ENCODE data around the gene INSRR. TPM values are rescaled to one million over a fixed set of nuclear protein-coding genes. Genes with fewer than 3 reads are reported as not detected.

The INSRR gene
- total RNA-seq, 1 donor from 2014 or later: 1.7 TPM

DNA sequence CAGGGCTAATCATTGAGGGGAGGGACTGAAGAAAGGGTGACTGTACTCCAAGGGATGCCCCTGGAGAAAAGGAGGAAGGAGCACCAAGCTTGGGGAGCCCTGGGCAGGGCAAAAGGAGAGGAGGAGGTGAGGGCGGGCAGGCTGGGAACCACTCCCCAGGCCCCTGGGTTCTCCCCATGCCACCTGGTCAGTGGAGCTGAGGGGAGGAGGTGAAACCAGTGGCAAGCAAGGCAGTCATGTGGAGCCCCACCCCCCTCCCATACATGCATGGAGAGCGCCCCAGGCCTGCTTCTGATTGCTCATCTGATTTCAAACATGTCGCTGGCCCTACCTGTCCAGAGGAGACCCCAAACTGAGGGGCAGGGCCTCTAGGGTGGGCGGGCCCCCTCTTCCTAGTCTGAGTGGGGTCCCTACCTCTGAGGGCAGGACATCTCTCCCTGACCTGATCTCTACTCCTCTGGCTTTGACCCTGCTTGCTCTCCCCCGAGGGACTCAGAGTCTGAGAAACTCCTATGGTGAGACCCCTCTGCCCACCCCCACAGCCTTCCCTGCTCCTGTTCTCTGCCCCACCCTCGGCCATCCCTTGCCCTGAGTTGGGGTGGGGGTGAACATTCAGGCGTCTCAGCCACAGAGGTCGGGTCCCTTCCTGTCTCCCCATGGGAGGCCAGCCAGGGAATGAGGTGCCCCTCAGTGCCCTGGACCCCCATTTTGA, 18.6 kb downstream of the INSRR start:
- H3K36me3 Mint-ChIP-seq: no peaks in the 10 kb centered on the region
- H3K4me1 Mint-ChIP-seq (ENCODE audit: unreplicated experiment): peaks cover 11% of the 10 kb centered on the region
- peaks cover 73% of the 10 kb centered on the region for H3K27me3 Mint-ChIP-seq
- TF ChIP-seq, protein P1, sequence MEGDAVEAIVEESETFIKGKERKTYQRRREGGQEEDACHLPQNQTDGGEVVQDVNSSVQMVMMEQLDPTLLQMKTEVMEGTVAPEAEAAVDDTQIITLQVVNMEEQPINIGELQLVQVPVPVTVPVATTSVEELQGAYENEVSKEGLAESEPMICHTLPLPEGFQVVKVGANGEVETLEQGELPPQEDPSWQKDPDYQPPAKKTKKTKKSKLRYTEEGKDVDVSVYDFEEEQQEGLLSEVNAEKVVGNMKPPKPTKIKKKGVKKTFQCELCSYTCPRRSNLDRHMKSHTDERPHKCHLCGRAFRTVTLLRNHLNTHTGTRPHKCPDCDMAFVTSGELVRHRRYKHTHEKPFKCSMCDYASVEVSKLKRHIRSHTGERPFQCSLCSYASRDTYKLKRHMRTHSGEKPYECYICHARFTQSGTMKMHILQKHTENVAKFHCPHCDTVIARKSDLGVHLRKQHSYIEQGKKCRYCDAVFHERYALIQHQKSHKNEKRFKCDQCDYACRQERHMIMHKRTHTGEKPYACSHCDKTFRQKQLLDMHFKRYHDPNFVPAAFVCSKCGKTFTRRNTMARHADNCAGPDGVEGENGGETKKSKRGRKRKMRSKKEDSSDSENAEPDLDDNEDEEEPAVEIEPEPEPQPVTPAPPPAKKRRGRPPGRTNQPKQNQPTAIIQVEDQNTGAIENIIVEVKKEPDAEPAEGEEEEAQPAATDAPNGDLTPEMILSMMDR (conservative IDR thresholded peaks at IDR 0.05): no peak
- no peak overlapping the region for H3K27ac Mint-ChIP-seq
- H3K9me3 Mint-ChIP-seq: no peaks in the 10 kb centered on the region
- no peak for DNase-seq (ENCODE audit: extremely low spot score, unreplicated experiment)
- H3K4me3 Mint-ChIP-seq: no peak overlapping the region

DNA sequence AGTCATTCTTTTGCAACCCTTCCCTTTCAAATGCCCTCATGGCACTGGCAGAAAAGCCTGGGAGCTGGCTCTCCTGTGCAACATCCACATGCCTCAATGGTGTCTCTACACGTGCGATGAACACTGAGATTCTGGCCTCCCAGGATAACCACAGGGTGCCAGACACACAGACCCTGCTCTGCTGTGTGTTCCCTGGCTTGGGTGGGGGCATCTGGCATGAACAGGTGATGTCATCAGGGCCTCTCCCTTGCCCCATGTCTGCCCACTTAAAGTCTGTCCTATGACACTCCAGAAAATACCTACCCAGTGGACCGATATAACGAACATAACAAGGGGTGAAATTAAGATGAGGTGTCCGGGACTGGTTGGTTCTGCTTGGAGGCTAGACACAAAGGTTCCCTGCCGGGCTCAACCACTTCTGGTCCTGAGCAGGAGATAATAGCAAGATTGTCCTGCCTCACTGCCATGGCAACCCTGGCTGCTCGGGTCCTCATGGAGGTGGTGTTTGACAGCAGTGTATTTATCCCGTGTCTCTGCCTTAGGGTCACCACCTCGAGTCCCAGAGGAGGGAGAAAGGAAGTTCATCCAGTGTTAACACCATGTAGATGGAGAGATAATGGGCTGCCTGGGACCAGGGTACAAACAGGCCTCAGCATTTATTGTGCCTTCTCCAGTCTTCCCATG, 19.3 kb downstream of the INSRR start:
- no peak for DNase-seq (ENCODE audit: extremely low spot score, unreplicated experiment)
- Mint-ChIP-seq H3K4me3 (no peak overlapping the region), H3K27ac (no peak overlapping the region), H3K4me1 (ENCODE audit: unreplicated experiment) (peaks cover 11% of the 10 kb centered on the region), H3K36me3 (no peaks in the 10 kb centered on the region), H3K9me3 (no peaks in the 10 kb centered on the region), H3K27me3 (peaks cover 73% of the 10 kb centered on the region)
- TF ChIP-seq, protein P1 (conservative IDR thresholded peaks at IDR 0.05): no peak

DNA sequence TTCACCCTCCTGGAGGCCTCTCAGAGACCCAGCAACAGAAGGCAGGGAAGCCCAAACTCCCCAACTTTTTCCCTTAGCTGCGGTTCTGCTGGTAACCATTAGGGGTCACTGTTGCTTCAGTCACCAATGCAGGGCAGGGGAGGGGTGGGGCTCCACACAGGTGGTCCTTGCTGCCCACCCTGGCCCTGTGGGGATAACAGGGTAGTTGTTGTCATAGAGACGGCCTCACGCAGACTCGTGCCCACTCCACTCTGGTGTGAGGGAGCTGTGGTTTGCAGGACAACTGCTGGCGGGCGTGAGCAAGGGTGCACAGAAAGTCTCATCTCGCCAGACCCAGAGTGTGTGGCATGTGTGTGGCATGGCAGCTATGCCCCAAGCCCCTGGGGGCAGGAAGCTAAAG, 19.9 kb downstream of the INSRR start:
- DNase-seq (ENCODE audit: extremely low spot score, unreplicated experiment): no peak
- H3K27ac Mint-ChIP-seq: no peak overlapping the region
- H3K4me1 Mint-ChIP-seq (ENCODE audit: unreplicated experiment): peaks cover 11% of the 10 kb centered on the region
- TF ChIP-seq, protein P1 (conservative IDR thresholded peaks at IDR 0.05): peak; percentile 89
- no peaks in the 10 kb centered on the region for H3K9me3 Mint-ChIP-seq
- H3K36me3 Mint-ChIP-seq: no peaks in the 10 kb centered on the region
- peaks cover 73% of the 10 kb centered on the region for H3K27me3 Mint-ChIP-seq
- H3K4me3 Mint-ChIP-seq: no peak overlapping the region

DNA sequence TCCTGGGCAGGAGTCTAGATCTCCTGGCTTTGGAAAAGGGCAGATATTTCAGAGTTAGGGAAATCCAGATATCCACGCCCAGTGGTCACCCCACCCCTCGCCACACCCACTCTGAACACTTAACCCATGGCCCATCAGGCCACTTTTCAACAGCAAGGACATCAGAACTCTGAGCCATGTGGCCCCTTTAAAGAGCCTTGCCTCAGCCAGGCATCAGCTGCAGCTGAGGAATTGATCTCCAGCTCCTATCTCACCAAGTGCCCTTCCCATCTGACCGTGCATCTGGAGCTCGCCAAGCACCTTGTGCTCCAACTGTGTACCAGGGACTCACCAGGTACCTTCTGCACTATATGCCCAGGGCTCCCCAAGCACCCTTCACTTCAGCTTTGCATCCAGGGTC, 22.0 kb downstream of the INSRR start:
- Mint-ChIP-seq H3K27me3 (peaks cover 71% of the 10 kb centered on the region), H3K36me3 (no peaks in the 10 kb centered on the region), H3K9me3 (no peaks in the 10 kb centered on the region), H3K4me1 (ENCODE audit: unreplicated experiment) (peaks cover 11% of the 10 kb centered on the region), H3K27ac (no peak overlapping the region), H3K4me3 (no peak overlapping the region)
- no peak for DNase-seq (ENCODE audit: extremely low spot score, unreplicated experiment)
- TF ChIP-seq, protein P1 (conservative IDR thresholded peaks at IDR 0.05): no peak

DNA sequence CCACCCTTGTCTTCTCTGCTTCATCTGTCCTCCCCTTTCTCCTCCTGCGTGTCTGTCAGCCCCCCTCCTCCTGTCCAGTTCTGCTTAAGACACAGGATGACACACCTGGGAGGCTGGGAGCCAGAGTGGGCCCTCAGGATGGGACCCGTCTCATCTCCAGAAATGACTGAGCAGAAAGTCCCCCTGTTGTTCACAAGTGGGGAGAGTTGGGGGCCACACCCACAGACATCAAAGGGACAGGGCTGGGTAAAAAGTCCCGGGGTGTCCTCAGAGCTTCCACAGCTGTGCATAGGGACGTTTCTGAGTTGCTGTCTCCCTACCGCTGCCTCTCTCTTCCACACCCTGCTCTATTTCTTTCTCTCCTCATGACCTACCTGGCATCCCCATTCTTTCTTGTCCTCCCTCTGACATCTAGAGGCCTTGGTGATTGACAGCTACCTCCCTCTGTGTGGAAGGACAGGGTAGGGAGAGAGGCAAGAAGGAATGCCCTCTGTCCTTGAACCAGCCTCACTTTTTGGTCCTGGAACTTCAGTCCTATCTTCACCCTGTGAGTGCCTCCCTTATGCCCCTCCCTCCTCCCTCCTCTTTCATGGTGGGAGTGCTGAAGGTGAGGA, 22.8 kb downstream of the INSRR start:
- H3K36me3 Mint-ChIP-seq: no peaks in the 10 kb centered on the region
- peaks cover 11% of the 10 kb centered on the region for H3K4me1 Mint-ChIP-seq (ENCODE audit: unreplicated experiment)
- H3K27me3 Mint-ChIP-seq: peaks cover 78% of the 10 kb centered on the region
- no peaks in the 10 kb centered on the region for H3K9me3 Mint-ChIP-seq
- H3K27ac Mint-ChIP-seq: no peak overlapping the region
- H3K4me3 Mint-ChIP-seq: no peak overlapping the region
- TF ChIP-seq, protein P1 (conservative IDR thresholded peaks at IDR 0.05): no peak
- DNase-seq (ENCODE audit: extremely low spot score, unreplicated experiment): no peak

Measured in type B pancreatic cell (in vitro differentiated cells).